DMS114 treated with DMSO at 0.1 percent for 48 hours (cell line): ENCODE data around the gene APOL3.
"Not testable (repeated sequence)": the region's sequence is repeated elsewhere in the genome, so short reads cannot be mapped to it uniquely, and the experiment has no call there.

Experiments
- DNase-seq: peaks from one replicate; lab custom pipeline; 2025; ENCODE audit not compliant: unreplicated experiment; lab: John Stamatoyannopoulos, UW

APOL3 gene

DNA sequence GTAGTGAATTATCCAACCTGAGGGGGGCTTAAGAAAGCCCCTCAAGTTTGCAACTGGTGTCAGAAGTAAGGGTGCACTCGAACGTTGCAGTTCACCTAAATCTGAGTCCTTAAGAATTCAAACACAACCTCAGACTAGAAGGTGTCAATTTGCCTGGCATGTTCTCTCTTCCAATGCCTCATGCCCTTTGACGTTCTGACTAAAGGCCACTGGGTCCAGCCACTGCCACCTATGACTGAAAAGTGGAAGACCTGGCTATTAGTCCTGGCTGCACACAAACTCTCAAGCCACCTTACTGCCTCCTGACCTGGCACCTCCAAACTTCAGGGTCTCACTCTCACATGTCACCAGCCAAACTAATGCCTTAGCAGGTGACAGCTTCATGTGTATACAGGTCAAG lies 33.0 kb upstream of the APOL3 start:
- no peak for DNase-seq

DNA sequence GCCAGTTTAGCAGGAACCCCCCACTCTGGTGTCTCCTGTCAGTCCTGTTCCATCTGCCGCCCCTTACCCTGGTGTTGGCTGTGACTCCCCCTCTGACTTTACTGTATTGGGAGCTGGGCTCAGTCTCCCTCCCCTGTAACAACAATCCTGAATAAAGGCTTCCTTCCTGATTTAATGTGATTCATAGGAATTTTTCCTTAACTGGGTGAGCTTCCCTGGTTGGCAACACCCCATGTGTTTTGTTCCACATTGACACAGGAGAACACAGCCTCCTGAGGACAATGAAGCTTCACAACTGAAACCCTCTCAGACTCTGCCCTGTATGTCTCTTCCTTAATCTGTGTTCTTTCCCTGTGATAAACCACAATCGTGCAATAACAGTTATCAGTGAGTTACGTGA lies 32.6 kb upstream of the APOL3 start:
- no peak for DNase-seq

DNA sequence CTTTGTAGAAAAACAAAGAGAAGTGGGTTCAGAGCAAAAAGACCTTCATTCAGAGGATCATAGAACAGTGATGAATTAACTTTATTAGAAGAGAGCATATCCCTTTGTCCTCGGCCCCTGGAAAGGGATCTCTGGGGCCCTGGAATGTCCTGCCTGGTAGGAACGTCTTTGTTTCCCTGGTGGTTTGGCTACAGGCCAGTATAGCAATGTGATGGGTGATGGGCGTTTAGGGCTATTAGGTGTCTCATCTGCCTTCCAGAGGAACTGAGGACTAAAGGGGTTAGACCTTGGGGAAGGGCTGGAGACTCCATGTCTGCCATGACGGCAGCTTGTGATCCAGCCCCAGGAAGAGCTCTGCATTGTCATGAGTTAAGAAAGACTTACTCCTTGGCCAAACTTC lies 32.0 kb upstream of the APOL3 start:
- no peak for DNase-seq

DNA sequence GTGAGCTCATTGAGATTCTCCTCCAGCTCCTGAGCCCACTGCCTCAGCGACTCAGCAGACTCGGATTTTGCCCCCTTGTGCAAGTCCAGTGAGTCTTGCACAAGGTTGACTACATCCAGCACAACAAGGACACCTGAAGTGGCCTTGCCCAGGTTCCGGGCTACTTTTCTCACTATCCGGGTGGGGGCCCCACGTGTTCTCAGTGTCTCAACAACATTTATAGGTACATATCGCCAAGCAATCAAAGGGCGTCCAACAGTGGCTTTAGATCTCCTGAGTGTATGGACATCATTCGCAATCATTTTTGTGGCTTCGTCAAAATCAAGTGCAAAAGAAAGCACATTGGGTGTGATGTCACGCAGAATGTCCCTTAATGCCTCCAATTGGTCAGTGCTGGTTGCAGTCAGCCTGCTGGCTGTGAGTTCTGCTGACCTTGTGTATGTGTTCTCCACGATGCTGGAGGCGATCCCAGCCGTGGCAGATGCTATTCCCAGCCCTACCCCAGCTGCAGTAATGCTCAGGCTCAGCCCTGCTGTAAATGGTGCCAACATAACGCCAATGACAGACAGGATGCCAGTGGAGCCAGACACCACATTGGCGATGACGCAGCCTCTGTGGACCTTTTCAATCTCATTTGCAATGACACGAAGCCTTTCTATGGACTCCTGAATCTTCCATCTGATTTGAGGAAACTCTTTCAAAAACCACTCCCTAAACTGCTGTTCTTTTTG lies 30.7 kb upstream of the APOL3 start:
- DNase-seq: no peak

DNA sequence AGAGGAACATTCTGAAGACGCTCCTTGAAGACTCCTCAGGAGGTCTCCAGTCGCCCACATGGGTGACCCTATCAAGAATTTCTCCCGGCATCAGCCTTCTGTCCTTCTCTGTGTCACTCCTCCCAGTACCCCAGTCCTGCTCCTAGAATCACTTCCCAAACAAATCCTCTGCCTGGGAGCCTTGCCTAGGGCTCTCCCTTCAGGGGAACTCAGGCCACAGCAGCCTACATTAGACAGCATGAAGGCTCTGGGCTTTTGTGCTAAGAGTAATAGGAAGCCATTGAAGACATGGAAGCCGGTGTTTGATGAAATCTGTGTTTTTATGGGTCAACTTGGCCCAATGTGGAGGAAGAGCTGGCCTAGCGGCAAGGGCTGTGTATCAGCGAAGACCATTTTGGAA lies 27.3 kb upstream of the APOL3 start:
- DNase-seq: not testable (repeated sequence)

DNA sequence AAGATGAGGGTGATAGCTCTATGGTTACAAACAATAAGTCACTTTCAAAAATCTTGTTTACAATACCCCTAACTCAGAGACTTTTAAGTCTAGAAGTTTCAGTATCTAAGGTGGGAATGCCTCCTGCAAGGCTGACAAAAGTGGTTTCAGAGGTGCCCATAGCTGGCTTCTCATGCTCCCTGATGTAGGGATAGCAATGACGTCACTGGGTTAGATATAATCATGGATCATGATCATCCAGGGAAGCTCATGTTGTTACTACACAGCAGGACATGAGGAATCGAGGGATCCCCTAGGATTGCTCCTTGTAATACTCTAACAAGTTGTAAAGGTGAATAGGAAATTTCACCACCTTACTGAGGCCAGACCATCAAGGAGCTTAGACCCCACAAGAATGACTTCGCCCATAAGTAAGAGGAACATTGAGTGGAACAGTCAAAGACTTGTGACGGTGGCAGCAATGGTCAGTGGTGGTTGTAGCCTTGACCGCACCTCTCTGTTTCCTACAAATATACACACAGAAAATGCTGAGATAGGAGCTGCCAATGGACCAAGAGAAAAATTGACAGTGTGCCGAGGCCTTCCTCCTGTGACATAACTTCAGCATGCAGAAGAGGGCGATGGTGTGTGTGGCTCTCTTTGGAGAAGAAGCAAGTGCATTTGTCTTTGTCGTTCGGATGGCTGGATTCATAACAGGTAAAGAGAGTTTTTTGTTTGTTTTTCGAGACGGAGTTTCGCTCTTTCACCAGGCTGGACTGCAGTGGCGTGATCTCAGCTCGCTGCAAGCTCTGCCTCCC lies 25.5 kb upstream of the APOL3 start:
- DNase-seq: no peak

DNA sequence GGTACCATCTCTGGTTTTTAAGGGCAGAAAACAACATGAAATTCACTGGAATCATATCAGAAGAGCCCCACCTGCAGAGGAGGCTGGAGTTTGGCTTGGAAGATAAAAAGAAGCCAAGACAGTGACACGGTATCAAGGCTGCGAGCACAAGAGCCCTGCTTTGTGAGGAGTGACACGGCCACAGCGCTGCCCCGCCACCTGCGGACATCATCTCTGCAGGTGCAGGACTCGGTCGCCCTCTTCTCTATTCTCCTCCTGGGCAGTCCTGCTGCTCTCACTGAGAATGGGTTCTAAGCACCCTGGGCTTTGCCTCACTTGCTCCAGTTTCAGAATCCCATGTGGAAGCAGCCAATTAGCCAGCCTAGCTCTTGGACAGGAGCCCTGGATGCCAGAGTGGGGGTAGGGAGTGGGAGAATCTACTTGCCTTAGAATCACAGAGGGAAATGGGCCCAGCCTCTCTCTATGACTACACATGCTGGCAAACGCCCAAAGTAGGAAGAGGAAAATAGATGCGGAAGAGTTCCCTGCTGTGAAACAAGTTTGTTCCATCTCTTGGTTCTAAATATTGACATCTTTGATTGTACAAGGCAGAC lies 24.0 kb upstream of the APOL3 start:
- no peak for DNase-seq

DNA sequence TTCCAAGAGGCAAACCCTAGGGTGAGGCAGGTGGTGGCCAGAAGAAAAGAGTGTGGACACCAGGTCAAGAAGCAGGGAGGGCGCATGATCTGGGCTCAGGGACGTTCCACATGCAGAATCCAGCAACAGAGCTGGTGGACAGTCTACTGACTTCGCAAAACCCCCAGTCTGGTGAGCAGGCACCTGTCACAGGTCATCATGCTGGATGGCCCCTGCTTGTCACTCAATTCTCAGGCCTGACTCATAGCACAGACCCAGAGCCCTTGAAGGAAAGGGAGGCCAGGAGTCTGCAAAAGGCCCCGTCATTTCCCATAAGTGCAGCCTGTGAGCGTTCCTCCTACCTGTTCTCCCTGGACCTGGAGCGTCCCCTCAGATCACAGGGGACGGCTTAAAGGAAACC lies 22.9 kb upstream of the APOL3 start:
- DNase-seq: no peak

DNA sequence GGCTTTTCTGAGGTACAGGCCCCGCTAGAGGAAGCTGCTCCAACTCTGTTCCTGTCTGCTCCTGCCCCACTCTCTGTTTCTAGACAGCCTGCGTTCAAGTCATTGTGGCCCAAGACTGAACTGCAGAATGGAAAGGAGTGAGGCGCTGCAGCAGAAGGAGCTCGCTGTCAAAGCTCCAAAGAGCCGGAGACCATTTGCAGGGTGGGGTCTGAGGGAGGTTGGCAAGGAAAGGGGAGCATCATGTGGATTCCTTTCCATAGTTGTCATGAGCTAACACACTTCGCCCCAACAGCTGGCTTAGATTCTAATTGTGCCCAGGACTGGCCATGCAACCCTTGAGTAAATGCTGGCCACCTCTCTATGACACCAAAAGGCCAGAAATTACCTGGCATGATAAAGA lies 22.3 kb upstream of the APOL3 start:
- DNase-seq: no peak

DNA sequence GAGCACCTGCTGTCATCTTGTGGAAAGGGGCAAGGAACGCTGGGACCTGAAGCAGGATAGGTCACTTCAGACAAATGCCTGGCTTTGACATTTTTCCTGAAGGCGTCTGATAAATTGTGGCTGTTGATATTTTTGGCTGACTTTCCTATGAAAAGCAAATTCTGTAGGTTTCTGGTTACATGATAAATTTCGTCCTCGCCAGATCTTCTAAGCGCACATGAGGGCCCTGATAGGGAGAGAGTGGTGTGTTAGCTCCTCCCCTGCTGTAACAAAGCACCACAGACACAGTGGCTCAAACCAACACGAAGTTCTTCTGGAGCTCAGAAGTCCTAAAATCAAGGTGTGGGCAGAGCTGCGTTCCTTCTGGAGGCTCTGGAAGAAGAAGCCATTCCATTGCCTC lies 21.5 kb upstream of the APOL3 start:
- DNase-seq: no peak

DNA sequence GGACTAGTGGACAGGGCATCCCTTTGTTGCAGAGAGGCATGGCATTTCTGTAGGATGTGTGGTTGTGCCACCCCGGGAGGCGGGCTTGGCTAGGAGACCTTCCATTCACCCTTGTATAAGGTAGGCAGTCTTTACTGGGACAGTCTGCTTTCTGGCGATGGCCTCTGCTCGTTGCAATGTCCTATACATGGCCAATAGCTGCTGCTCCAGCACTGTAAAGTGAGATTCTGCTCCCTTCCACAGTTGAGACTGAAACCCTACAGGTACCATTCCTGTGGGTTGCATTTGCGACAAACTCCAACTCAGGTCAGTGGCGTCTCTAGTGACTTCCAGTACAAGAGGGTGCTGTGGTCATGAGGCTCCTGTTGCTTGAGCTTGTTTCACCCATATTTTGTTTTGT lies 20.4 kb upstream of the APOL3 start:
- no peak for DNase-seq

DNA sequence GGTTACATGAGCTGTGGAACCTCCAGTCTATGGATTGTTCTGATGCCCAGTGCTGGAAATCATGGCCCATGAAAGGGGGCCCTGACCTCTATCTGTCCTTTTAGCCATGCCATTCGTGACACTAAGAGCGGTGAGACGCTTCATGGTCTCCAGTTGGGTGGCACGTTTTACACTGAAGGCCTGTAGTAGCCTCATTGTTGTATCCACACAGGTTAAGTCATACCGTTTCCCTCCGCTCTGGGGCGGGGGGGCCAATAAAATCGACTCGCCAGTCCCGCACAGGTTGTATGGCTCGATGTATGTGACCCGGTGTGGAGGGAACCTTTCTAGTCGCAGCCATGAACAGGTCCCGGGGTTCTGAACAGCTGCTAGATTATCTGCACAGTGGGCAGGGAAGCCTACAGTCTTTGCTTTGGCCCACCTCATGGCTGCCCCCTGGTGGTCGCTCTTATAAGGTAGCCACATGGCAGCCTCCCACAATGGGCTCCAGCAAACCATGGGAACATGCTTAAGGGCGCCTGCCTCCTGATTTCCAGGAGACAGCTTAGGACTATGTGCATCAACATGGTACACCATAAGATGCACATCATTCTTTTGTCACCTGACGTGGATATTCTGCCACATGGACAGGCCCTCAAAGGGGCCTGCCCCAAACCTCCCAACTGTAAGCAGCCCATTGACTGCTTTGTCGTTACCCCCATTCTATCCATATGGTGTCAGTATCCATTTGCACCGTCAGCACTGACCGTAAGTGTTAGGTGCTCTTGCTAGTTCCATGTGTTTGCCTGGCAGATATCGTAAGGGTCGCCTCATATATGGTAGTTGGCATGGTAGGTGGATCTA lies 19.7 kb upstream of the APOL3 start:
- no peak for DNase-seq

DNA sequence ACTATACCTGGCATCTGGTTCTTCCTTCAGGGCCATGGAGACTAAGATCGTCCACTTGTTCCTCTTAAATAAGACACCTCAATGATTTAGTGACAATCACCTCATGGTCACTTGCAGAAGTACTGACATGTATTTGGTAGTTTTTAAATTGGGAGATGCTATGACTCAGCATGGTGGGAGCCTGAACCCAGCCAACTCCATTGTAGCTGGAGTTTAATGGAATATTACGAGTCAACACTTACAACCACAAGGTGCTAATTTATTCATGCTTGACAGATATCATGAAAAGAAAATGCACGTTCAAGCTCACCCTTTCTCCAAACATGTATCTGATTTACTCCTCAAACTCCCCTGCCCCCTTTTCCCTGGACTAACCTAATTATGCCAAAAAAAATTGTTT lies 16.6 kb upstream of the APOL3 start:
- DNase-seq: no peak

DNA sequence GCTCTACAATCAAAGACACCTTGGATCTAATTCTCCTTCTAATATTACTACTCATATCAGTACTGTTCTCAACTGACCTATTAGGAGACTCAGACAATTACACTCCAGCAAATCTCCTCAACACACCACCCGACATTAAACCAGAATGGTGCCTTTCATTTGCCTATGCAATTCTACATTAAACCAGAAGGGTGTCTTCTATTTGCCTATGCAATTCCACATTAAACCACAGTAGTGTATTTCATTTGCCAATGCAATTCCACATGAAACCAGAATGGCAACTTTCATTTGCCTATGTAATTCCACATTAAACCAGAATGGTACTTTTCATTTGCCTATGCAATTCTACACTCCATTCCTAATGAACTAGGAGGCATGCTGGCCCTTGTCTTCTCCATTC lies 15.3 kb upstream of the APOL3 start:
- no peak for DNase-seq

DNA sequence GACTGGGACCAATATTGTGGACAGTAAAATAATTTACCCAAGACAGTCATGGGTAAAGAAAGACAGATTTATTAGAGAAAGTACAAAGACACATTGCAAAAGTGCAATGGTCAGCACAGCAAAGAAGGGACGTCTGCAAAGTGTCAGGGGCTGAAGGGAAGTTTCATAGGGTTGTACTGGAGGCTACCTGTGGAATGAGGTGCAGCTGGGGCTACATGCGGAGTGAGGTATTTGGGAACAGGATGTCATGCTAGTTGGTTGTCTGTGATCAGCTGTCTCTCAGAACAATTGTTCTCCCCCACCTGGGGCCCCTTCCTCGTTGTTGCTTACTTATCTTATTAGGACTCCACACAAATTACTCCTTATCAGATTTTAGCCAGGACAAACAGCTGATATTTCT lies 11.4 kb upstream of the APOL3 start:
- no peak for DNase-seq

DNA sequence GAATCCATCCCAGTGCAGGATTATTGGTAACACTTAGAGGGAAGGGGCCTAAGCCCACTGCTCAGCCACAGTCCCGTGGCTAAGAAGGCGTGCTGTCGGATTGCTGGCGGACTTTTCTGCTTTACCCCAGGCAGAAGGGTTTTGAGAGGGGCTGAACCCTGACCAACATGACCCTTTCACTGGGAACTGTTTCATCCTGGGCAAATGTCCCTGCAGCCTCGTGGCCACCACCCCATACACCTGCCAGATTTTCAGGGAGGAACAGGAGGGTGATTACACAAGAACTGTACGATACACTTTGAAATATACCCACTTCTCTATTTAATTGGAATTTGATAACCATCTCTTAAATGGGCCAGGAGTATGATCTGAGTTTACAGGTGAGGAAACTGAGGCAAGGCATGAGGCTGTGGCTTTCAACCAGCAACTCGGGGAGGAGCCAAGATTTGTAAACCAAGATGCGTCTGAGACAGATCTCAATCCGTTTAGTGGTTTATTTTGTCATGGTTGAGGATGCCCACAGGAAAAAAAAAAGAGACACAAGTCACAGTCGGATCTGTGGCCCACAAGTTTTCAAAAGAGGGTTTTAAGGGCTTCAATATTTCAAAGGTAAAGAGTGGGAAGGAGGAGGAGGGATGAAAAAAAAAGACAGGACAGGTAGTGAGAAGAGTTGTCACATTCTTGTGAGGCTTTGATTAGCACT lies 6.1 kb upstream of the APOL3 start:
- DNase-seq: no peak

DNA sequence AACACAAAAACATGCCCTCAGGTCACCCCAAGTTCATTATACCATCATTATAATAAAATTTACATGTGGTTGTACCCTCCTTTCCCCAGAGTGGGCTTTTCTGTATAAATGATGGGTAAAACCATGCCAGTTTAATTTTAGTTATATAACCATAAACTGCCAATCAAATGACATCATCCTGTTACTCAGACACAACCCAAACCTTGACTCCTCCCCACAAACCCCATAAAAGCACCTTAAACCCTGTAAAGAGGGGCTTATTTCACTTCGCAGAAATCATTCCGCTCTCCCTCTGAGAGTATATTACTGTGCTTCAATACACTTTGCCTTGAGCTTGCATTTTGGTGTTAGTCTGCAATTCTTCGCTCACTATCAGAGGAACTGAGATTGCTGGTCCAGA lies 5.5 kb upstream of the APOL3 start:
- no peak for DNase-seq

DNA sequence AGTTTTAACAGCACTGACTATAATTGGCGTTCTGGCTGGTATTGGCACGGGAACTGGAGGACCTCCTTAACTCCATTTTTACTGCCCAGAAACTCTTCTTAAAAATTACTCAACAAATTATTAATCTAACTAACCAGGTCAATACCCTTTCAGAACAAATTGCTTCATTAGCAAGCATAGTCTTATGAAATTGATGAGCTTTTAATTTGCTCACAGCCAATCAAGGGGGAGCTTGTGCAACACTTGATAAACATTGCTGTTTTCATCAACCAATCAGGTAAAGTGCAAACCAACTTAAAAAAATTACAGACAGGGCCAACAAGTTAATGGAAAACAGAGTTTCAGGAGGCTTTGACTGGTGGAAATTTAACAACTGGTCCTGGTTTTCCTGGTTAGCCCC lies 4.6 kb upstream of the APOL3 start:
- no peak for DNase-seq

DNA sequence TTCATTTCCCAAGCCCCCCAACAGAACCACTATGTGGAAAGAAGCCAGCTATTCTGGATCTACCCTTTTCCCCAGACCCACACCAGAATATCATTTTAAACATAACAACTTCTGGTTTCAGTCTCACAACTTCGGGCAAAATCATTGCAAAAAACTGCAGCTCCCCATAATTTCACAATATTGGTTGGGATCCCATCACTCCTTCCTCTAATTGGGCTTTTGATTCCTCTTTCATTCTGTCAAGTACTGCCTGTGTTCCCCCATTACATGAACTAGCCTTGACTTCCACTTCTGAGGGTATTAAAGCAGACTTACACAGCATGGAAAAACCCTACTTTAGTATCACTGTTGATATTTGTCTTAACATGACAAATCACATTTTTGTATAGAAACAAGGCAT lies 4.1 kb upstream of the APOL3 start:
- no peak for DNase-seq

DNA sequence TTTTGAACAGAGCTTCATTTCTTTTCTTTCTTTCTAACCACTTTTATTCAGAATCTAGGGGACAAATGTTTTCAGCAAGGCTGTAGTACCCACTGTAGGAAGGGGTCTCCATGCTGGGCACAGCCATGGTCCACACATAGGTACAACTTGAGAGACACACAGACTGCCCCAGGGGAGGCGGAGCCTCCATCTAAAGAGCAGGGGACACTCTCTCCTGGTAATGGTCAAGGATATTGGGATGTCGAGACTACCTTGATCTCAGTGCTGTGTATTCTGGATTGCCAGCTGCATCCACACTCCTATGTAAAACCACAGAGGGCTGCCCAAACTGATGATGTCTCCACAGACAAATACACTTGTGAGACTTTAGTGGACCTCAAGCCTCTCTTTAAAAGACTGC lies 2.9 kb upstream of the APOL3 start:
- DNase-seq: no peak
